K562 (cell line): ENCODE data around the gene ALK. TPM values are rescaled to one million over a fixed set of nuclear protein-coding genes. Genes with fewer than 3 reads are reported as not detected.

Source experiments
- ATAC-seq: fragments of 200-7000 bp; cut with Tn5 transposase; 3 replicates; pipeline ENCODE4 v1.9.1; 2020; ENCODE audit warnings: moderate library complexity
- BruUV-seq: library from RNA; stranded (reverse); fragments of 400-500 nt; replicated peaks from 2 replicates; lab custom pipeline; 2021; lab: Mats Ljungman, UMichigan
- CTCF ChIA-PET: fragments of 300-600 bp; formaldehyde crosslinking; extraction: SDS; loops from one replicate; lab custom pipeline; 2021; ENCODE audit warnings: low intra/inter-chr PET ratio; lab: Yijun Ruan, JAX
- POLR2A ChIA-PET: fragments of 300-600, 350-650 bp; sonication (Branson Sonifier 250); formaldehyde crosslinking; extraction: SDS; loops from one replicate; lab custom pipeline; 2021; ENCODE audit warnings: antibody characterized with exemption, inconsistent platforms; lab: Yijun Ruan, JAX
- DNase-seq, 4 experiments: peaks; one replicate each; pipeline versions ENCODE4 v3.0.0 to v3.0.0-alpha.2; 2011 to 2018; ENCODE audit warnings: low spot score in 3 of 4, mixed read lengths in 3 of 4; ENCODE audit errors: extremely low read depth in 1 of 4
- FAIRE-seq: peaks from 2 replicates; lab custom pipeline; 2011; peaks lifted over from hg19 to GRCh38; lab: Jason Lieb, UNC
- H2AFZ ChIP-seq: 2 replicates; pipeline ENCODE4 v1.6.0; 2011; ENCODE audit warnings: low read depth, low read length, control low read depth, inconsistent platforms
- H3K27ac ChIP-seq: fragments of 200-600 bp; 3 replicates; pipeline ENCODE4 v1.8.0; 2011; ENCODE audit warnings: low read depth, mild to moderate bottlenecking, control low read depth, inconsistent platforms, low read length, moderate library complexity, mixed read lengths; ENCODE audit errors: extremely low read depth
- H3K27me3 ChIP-seq, 2 experiments: fragments of 300-600 bp in 1 of 2; 2 replicates in 1 of 2; 3 replicates in 1 of 2; pipeline versions ENCODE4 v1.6.0 to v1.8.0; 2011; ENCODE audit warnings: inconsistent platforms in 2 of 2, low read length in 2 of 2, mild to moderate bottlenecking in 1 of 2, mixed read lengths in 1 of 2, moderate library complexity in 1 of 2; ENCODE audit not compliant: control insufficient read depth in 2 of 2, insufficient read depth in 2 of 2
- H3K36me3 ChIP-seq: fragments of 300-600 bp; 3 replicates; pipeline ENCODE4 v1.8.0; 2011; ENCODE audit warnings: mild to moderate bottlenecking, low read length, inconsistent platforms; ENCODE audit not compliant: control insufficient read depth, insufficient read depth
- H3K4me1 ChIP-seq, 2 experiments: fragments of 200-600 bp in 1 of 2; replicated peaks in 1 of 2; 2 replicates in 1 of 2; 3 replicates in 1 of 2; pipeline versions ENCODE4 v1.5.1 to v1.8.0; 2011; ENCODE audit warnings: inconsistent platforms in 2 of 2, low read length in 2 of 2, mild to moderate bottlenecking in 1 of 2, mixed read lengths in 1 of 2, moderate library complexity in 1 of 2; ENCODE audit not compliant: control insufficient read depth in 2 of 2, insufficient read depth in 2 of 2
- H3K4me2 ChIP-seq: 2 replicates; pipeline ENCODE4 v1.6.1; 2011; ENCODE audit warnings: low read length, control low read depth, inconsistent platforms, mixed read lengths; ENCODE audit not compliant: insufficient read depth
- H3K4me3 ChIP-seq: fragments of 200-600 bp; sonication (generic), shearing (Covaris generic); 2 replicates; pipeline ENCODE4 v1.5.1; 2016; ENCODE audit warnings: control low read depth, inconsistent platforms
- H3K79me2 ChIP-seq: fragments of 200-600 bp; 3 replicates; pipeline ENCODE4 v1.8.0; 2011; ENCODE audit warnings: low read length, inconsistent platforms; ENCODE audit not compliant: control insufficient read depth, insufficient read depth
- H3K9ac ChIP-seq, 2 experiments: 2 replicates each; pipeline versions ENCODE4 v1.6.0 to v1.6.1; 2011; ENCODE audit warnings: low read depth in 2 of 2, low read length in 2 of 2, control low read depth in 1 of 2, inconsistent platforms in 1 of 2, mild to moderate bottlenecking in 1 of 2, mixed read lengths in 1 of 2; ENCODE audit not compliant: insufficient read depth in 1 of 2
- H3K9me1 ChIP-seq: one replicate; pipeline ENCODE4 v1.6.0; 2011; ENCODE audit warnings: inconsistent platforms, mild to moderate bottlenecking, low read length, moderate library complexity; ENCODE audit not compliant: control insufficient read depth, insufficient read depth
- H3K9me3 ChIP-seq: replicated peaks from 2 replicates; pipeline ENCODE4 v1.5.1; 2011; ENCODE audit warnings: low read depth, low read length, inconsistent platforms; ENCODE audit not compliant: control insufficient read depth, insufficient read depth
- H4K20me1 ChIP-seq: replicated peaks from 2 replicates; pipeline ENCODE4 v1.6.1; 2011; ENCODE audit warnings: low read length, inconsistent platforms, mixed read lengths; ENCODE audit not compliant: control insufficient read depth, insufficient read depth
- CEBPG ChIP-seq, 3 experiments: fragments of 200-800 bp in 1 of 3; sonication (Bioruptor generic) in 1 of 3; sonication (generic) in 1 of 3; formaldehyde crosslinking in 1 of 3; IDR thresholded peaks in 2 of 3; conservative IDR thresholded peaks in 1 of 3; 2 replicates each; pipeline versions ENCODE4 v1.6.1 to v1.8.0; 2016 to 2022; ENCODE audit warnings: missing compliant biosample characterization in 2 of 3, missing genetic modification characterization in 2 of 3, mild to moderate bottlenecking in 1 of 3, missing genetic modification reagents in 1 of 3
- CTCF ChIP-seq, 3 experiments: IDR thresholded peaks in 2 of 3; conservative IDR thresholded peaks in 1 of 3; 2 replicates each; pipeline ENCODE4 v1.5.1; 2011 to 2012; ENCODE audit warnings: low read length in 3 of 3, mild to moderate bottlenecking in 3 of 3, control low read depth in 2 of 3, improper control_type of control experiment in 1 of 3, inconsistent platforms in 1 of 3, low read depth in 1 of 3, mixed read lengths in 1 of 3, moderate library complexity in 1 of 3; ENCODE audit not compliant: insufficient read depth in 2 of 3
- FOXP4 ChIP-seq: sonication (generic); formaldehyde crosslinking; IDR thresholded peaks from 2 replicates; pipeline ENCODE4 v1.8.0; 2022; ENCODE audit warnings: mild to moderate bottlenecking, missing genetic modification reagents, borderline replicate concordance
- RAD21 ChIP-seq, 2 experiments: fragments of 250-450 bp in 1 of 2; fragments of 450-650 bp in 1 of 2; sonication (Bioruptor Pico) in 1 of 2; formaldehyde crosslinking in 1 of 2; IDR thresholded peaks in 1 of 2; conservative IDR thresholded peaks in 1 of 2; 2 replicates each; pipeline versions ENCODE4 v1.4.0 to v1.8.0; 2020 to 2022; ENCODE audit warnings: mild to moderate bottlenecking in 2 of 2, moderate library complexity in 1 of 2
- WGBS: fragments of 100-300 bp; shearing (Covaris generic); methylation state at CpG from one replicate; pipeline ENCODE4 v1.1.6; 2016; ENCODE audit warnings: low coverage, mixed read lengths; ENCODE audit not compliant: insufficient coverage; ENCODE audit errors: missing lambda C conversion rate; 5-methylcytosine and 5-hydroxymethylcytosine counted together
- in situ Hi-C: fragments of 300-500 bp; cut with MboI; formaldehyde crosslinking; loops from 4 replicates; pipeline ENCODE4 v1.15.0; 2018; ENCODE audit warnings: inconsistent platforms, mixed read lengths
- intact Hi-C: fragments of 100-400 bp; cut with micrococcal nuclease; formaldehyde crosslinking; loops from 2 replicates; pipeline ENCODE4 v1.14.2; 2022
- polyA plus RNA-seq, 8 experiments: library from polyadenylated mRNA; depleted of rRNA in 4 of 8; stranded (reverse) in 5 of 8; unstranded in 3 of 8; fragments of >200 nt; fragmentation: Nextera tagmentation in 2 of 8; fragmentation: Illumina TruSeq in 1 of 8; extraction: Ambion mirVana in 2 of 8; extraction: Trizol in 1 of 8; gene quantifications; 2 replicates each; pipeline versions ENCODE4 v1.2.1 to v1.2.3, GENCODE V29; 2011 to 2014; ENCODE audit warnings: inconsistent platforms in 1 of 8, missing spikeins in 1 of 8
- total RNA-seq, 7 experiments: library from RNA; depleted of rRNA in 6 of 7; stranded (reverse); fragments of >200 nt in 6 of 7; fragmentation: Illumina TruSeq in 2 of 7; extraction: Trizol in 2 of 7; gene quantifications; 2 replicates each; pipeline versions ENCODE4 v1.2.1 to v1.2.3, GENCODE V29; 2011 to 2021; ENCODE audit warnings: low replicate concordance in 1 of 7

The ALK gene
- total and polyA plus RNA-seq, 9 of the 15 experiments (the other 6 are each of a cell fraction or from before 2014, with no cell fraction given), result not detected

GRCh38 chr2:29295845-29296244 is 625.5 kb downstream of the ALK start:
- intact Hi-C loops, result no loop called here
- H3K9me1 ChIP-seq, result no peaks in the 10 kb centered on the region

More at GRCh38 chr2:29295845-29296244, 625.5 kb downstream of the ALK start:
- no peaks in the 10 kb centered on the region for H3K4me1 ChIP-seq
- no peaks in the 10 kb centered on the region for H3K36me3 ChIP-seq
- 0% methylated on average over 4 of the region's 4 CpGs for WGBS
- no TSS peak for BruUV-seq
- H3K9ac ChIP-seq, result no peak overlapping the region
- in situ Hi-C loops, result no loop called here
- TF ChIP-seq FOXP4 (CRISPR knock-in tag) (no peak), RAD21 (CRISPR knock-in tag; conservative IDR thresholded peaks at IDR 0.05 in 1 of 2, IDR thresholded peaks at IDR 0.05 in 1 of 2) (peak in 1 of 2 experiments; percentile 11; a peak in 1 of 4 replicates), CEBPG (CRISPR knock-in tag; IDR thresholded peaks at IDR 0.05) (no peak), CEBPG (tag; conservative IDR thresholded peaks at IDR 0.05 in 1 of 2, IDR thresholded peaks at IDR 0.05 in 1 of 2) (no peak), CTCF (IDR thresholded peaks at IDR 0.05 in 2 of 3, conservative IDR thresholded peaks at IDR 0.05 in 1 of 3; ENCODE audit: insufficient read depth in 2 of 3, low read depth in 1 of 3, low read length in 3 of 3) (peak in 1 of 3 experiments; percentile 17; a peak in 2 of 6 replicates)
- no peaks in the 10 kb centered on the region for H3K27me3 ChIP-seq
- no peak overlapping the region for H3K4me3 ChIP-seq
- no peak overlapping the region for H2AFZ ChIP-seq
- no peaks in the 10 kb centered on the region for H3K9me3 ChIP-seq
- no peaks in the 10 kb centered on the region for H4K20me1 ChIP-seq
- DNase-seq (peak in 1 of 4 experiments; percentile 2), ATAC-seq (no peak), FAIRE-seq (no peak)
- no peaks in the 10 kb centered on the region for H3K79me2 ChIP-seq
- CTCF ChIA-PET, result no interaction called here
- POLR2A ChIA-PET, result no interaction called here
- H3K4me2 ChIP-seq, result no peak overlapping the region
- no peak overlapping the region for H3K27ac ChIP-seq
